DND-41 (cell line): ENCODE data around the gene SYNE4.

ENCODE experiments used
- EZH2 ChIP-seq: IDR thresholded peaks from 3 replicates; pipeline ENCODE4 v1.6.1; 2012; ENCODE audit warnings: borderline replicate concordance, low read depth, mild to moderate bottlenecking, moderate library complexity, low read length, inconsistent platforms; ENCODE audit not compliant: severe bottlenecking
- TF ChIP-seq, protein P1 (sequence below): IDR thresholded peaks from 2 replicates; pipeline ENCODE4 v1.5.1; 2012; ENCODE audit warnings: borderline replicate concordance, low read length, moderate library complexity, mild to moderate bottlenecking; ENCODE audit not compliant: poor library complexity, severe bottlenecking; ENCODE audit errors: extremely low read depth

DNA sequence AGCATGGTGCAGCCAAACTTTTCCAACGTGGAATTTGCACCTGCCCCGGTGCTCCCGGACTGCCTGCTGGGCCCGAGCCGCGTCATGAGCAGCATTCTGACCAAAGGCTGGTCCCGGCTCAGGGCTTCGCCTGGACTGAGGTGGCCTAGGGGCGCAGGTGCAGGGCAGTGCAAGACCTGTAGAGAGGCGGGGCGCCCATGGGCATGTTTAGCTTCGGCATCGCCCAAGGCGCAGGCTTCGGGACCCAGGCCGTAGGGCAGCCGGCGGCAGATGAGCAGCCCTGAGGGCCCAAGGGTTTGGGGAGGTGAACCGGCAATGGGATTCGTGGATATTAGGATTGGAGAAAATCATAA is 48.7 kb downstream of the SYNE4 start:
- TF ChIP-seq, protein P1, sequence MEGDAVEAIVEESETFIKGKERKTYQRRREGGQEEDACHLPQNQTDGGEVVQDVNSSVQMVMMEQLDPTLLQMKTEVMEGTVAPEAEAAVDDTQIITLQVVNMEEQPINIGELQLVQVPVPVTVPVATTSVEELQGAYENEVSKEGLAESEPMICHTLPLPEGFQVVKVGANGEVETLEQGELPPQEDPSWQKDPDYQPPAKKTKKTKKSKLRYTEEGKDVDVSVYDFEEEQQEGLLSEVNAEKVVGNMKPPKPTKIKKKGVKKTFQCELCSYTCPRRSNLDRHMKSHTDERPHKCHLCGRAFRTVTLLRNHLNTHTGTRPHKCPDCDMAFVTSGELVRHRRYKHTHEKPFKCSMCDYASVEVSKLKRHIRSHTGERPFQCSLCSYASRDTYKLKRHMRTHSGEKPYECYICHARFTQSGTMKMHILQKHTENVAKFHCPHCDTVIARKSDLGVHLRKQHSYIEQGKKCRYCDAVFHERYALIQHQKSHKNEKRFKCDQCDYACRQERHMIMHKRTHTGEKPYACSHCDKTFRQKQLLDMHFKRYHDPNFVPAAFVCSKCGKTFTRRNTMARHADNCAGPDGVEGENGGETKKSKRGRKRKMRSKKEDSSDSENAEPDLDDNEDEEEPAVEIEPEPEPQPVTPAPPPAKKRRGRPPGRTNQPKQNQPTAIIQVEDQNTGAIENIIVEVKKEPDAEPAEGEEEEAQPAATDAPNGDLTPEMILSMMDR: no peak
- no peak for TF ChIP-seq EZH2
